Neural progenitor cell (in vitro differentiated cells): Measurements from ENCODE around the gene RAI1. TPM values are rescaled to one million over a fixed set of nuclear protein-coding genes. Genes with fewer than 3 reads are reported as not detected.

Experiments
- DNase-seq: peaks from one replicate; pipeline ENCODE4 v3.0.0-alpha.2; 2016; ENCODE audit warnings: low spot score
- H2AFZ ChIP-seq: fragments of 200-600 bp; sonication (generic); replicated peaks from 2 replicates; pipeline ENCODE4 v1.6.1; 2016; ENCODE audit warnings: antibody characterized with exemption
- H3F3A ChIP-seq: fragments of 200-600 bp; sonication (generic); 2 replicates; pipeline ENCODE4 v1.6.1; 2016; ENCODE audit warnings: antibody characterized with exemption, low read depth
- H3K27ac ChIP-seq: fragments of 200-600 bp; sonication (generic); 2 replicates; pipeline ENCODE4 v1.5.1; 2016; ENCODE audit warnings: mild to moderate bottlenecking
- H3K27me3 ChIP-seq: fragments of 200-600 bp; sonication (generic); 2 replicates; pipeline ENCODE4 v1.6.1; 2016; ENCODE audit warnings: mild to moderate bottlenecking, moderate library complexity
- H3K36me3 ChIP-seq: fragments of 200-600 bp; sonication (generic); 2 replicates; pipeline ENCODE4 v1.5.1; 2016
- H3K4me1 ChIP-seq: fragments of 200-600 bp; sonication (generic); 2 replicates; pipeline ENCODE4 v1.6.1; 2016; ENCODE audit warnings: mixed run types
- H3K4me2 ChIP-seq: fragments of 200-600 bp; sonication (generic); 2 replicates; pipeline ENCODE4 v1.6.1; 2016
- H3K4me3 ChIP-seq: fragments of 200-600 bp; sonication (generic); 2 replicates; pipeline ENCODE4 v1.5.1; 2016
- H3K79me2 ChIP-seq: fragments of 200-600 bp; sonication (generic); 2 replicates; pipeline ENCODE4 v1.6.1; 2016; ENCODE audit warnings: low read depth
- H3K9ac ChIP-seq: fragments of 200-600 bp; sonication (generic); 2 replicates; pipeline ENCODE4 v1.6.1; 2016
- H3K9me3 ChIP-seq: fragments of 200-600 bp; sonication (generic); 2 replicates; pipeline ENCODE4 v1.5.1; 2016; ENCODE audit warnings: low read depth
- H4K20me1 ChIP-seq: fragments of 200-600 bp; sonication (generic); 2 replicates; pipeline ENCODE4 v1.6.1; 2016; ENCODE audit warnings: low read depth
- H3K27ac Mint-ChIP-seq: 3 replicates; pipeline ENCODE4 v1.8.0; 2021; ENCODE audit warnings: mixed read lengths
- H3K27me3 Mint-ChIP-seq: 2 replicates; pipeline ENCODE4 v1.8.0; 2022; ENCODE audit warnings: low read depth, mild to moderate bottlenecking, inconsistent platforms, moderate library complexity, mixed read lengths; ENCODE audit not compliant: insufficient read depth
- H3K36me3 Mint-ChIP-seq: 3 replicates; pipeline ENCODE4 v1.8.0; 2021; ENCODE audit warnings: mixed read lengths
- H3K4me1 Mint-ChIP-seq: 3 replicates; pipeline ENCODE4 v1.8.0; 2021; ENCODE audit warnings: mixed read lengths
- H3K4me3 Mint-ChIP-seq: 3 replicates; pipeline ENCODE4 v1.8.0; 2021; ENCODE audit warnings: mild to moderate bottlenecking, moderate library complexity, mixed read lengths
- H3K9me3 Mint-ChIP-seq: 3 replicates; pipeline ENCODE4 v1.8.0; 2020; ENCODE audit warnings: mixed read lengths
- CTCF ChIP-seq: fragments of 200-600 bp; sonication (generic); IDR thresholded peaks from 2 replicates; pipeline ENCODE4 v1.5.1; 2017; ENCODE audit warnings: antibody characterized with exemption, mild to moderate bottlenecking
- EZH2 ChIP-seq: fragments of 200-600 bp; sonication (generic); IDR thresholded peaks from 2 replicates; pipeline ENCODE4 v1.6.1; 2017; ENCODE audit warnings: antibody characterized with exemption, mild to moderate bottlenecking, moderate library complexity
- EZH2phosphoT487 ChIP-seq: fragments of 200-600 bp; sonication (generic); IDR thresholded peaks from 2 replicates; pipeline ENCODE4 v1.6.1; 2017; ENCODE audit warnings: antibody characterized with exemption
- total RNA-seq: library from RNA; depleted of rRNA; stranded (reverse); fragments of >200 nt; gene quantifications from 2 replicates; pipeline ENCODE4 v1.2.3, GENCODE V29; 2015; ENCODE audit warnings: low replicate concordance

Gene RAI1
- total RNA-seq, 1 donor from 2014 or later, result 27.4 TPM

- peaks cover 22% of the 10 kb centered on the region for H3K4me1 ChIP-seq
- peaks cover 5% of the 10 kb centered on the region for H3K79me2 ChIP-seq
- H4K20me1 ChIP-seq, result peaks cover 76% of the 10 kb centered on the region
- peak overlapping the region; percentile 17 for H3K4me3 Mint-ChIP-seq
- H3K27ac Mint-ChIP-seq, result peak overlapping the region; percentile 34
- H3K36me3 ChIP-seq, result no peaks in the 10 kb centered on the region
- TF ChIP-seq EZH2phosphoT487 (no peak), EZH2 (no peak), CTCF (peak; percentile 29)
- no peaks in the 10 kb centered on the region for H3K9me3 Mint-ChIP-seq
- peaks cover 60% of the 10 kb centered on the region for H3K4me1 Mint-ChIP-seq
- H3K36me3 Mint-ChIP-seq, result peaks cover 3% of the 10 kb centered on the region
- no peak overlapping the region for H3K9ac ChIP-seq
- H3K4me2 ChIP-seq, result no peak overlapping the region
- DNase-seq, result no peak
- no peaks in the 10 kb centered on the region for H3K9me3 ChIP-seq
- H2AFZ ChIP-seq, result no peak overlapping the region
- H3K27me3 ChIP-seq, result no peaks in the 10 kb centered on the region
- peaks cover 7% of the 10 kb centered on the region for H3K27me3 Mint-ChIP-seq
- no peak overlapping the region for H3K4me3 ChIP-seq
- H3K27ac ChIP-seq, result no peak overlapping the region
- H3F3A ChIP-seq, result peaks cover 34% of the 10 kb centered on the region
These were observed 66.9 kb downstream of the RAI1 start for GRCh38 chr17:17748179-17748578.

GRCh38 chr17:17748604-17749003, 67.3 kb downstream of the RAI1 start:
- no peak overlapping the region for H2AFZ ChIP-seq
- H3K4me2 ChIP-seq, result no peak overlapping the region
- peaks cover 26% of the 10 kb centered on the region for H3K4me1 ChIP-seq
- no peaks in the 10 kb centered on the region for H3K27me3 ChIP-seq
- peaks cover 3% of the 10 kb centered on the region for H3K36me3 Mint-ChIP-seq
- no peak overlapping the region for H3K27ac ChIP-seq
- H3K27ac Mint-ChIP-seq, result peak overlapping the region; percentile 34
- H3K79me2 ChIP-seq, result peaks cover 5% of the 10 kb centered on the region
- peaks cover 7% of the 10 kb centered on the region for H3K27me3 Mint-ChIP-seq
- no peaks in the 10 kb centered on the region for H3K36me3 ChIP-seq
- H3F3A ChIP-seq, result peaks cover 38% of the 10 kb centered on the region
- H3K9ac ChIP-seq, result no peak overlapping the region
- DNase-seq, result no peak
- peaks cover 72% of the 10 kb centered on the region for H4K20me1 ChIP-seq
- no peaks in the 10 kb centered on the region for H3K9me3 Mint-ChIP-seq
- H3K4me3 Mint-ChIP-seq, result peak overlapping the region; percentile 17
- no peak overlapping the region for H3K4me3 ChIP-seq
- H3K9me3 ChIP-seq, result no peaks in the 10 kb centered on the region
- peaks cover 64% of the 10 kb centered on the region for H3K4me1 Mint-ChIP-seq
- TF ChIP-seq EZH2phosphoT487, result no peak
- TF ChIP-seq EZH2, result no peak
- no peak for TF ChIP-seq CTCF

- Histone ChIP-seq H3K4me1 (peaks cover 26% of the 10 kb centered on the region), H3K36me3 (no peaks in the 10 kb centered on the region), H2AFZ (no peak overlapping the region), H4K20me1 (peaks cover 66% of the 10 kb centered on the region), H3F3A (peaks cover 40% of the 10 kb centered on the region), H3K79me2 (peaks cover 5% of the 10 kb centered on the region), H3K9me3 (no peaks in the 10 kb centered on the region), H3K27ac (no peak overlapping the region), H3K9ac (no peak overlapping the region), H3K27me3 (no peaks in the 10 kb centered on the region), H3K4me2 (peak overlapping the region; percentile 38), H3K4me3 (no peak overlapping the region)
- Mint-ChIP-seq H3K27ac (peak overlapping the region; percentile 84), H3K36me3 (peaks cover 3% of the 10 kb centered on the region), H3K4me1 (peaks cover 64% of the 10 kb centered on the region), H3K9me3 (no peaks in the 10 kb centered on the region), H3K27me3 (peaks cover 7% of the 10 kb centered on the region), H3K4me3 (peak overlapping the region; percentile 17)
- DNase-seq, result peak; percentile 31
- TF ChIP-seq CTCF (no peak), EZH2phosphoT487 (no peak), EZH2 (no peak)
These were observed 67.9 kb downstream of the RAI1 start for GRCh38 chr17:17749025-17749772.
